Measurements from ENCODE around the gene WDR73. TPM values are rescaled to one million over a fixed set of nuclear protein-coding genes. Genes with fewer than 3 reads are reported as not detected.
"Not testable (repeated sequence)": the region's sequence is repeated elsewhere in the genome, so short reads cannot be mapped to it uniquely, and the experiment has no call there.

WDR73 gene
- total and polyA plus RNA-seq, 2 donors (not counting 1 experiment from before 2014, with no cell fraction given), result 16.8 to 38.3 TPM

DNA sequence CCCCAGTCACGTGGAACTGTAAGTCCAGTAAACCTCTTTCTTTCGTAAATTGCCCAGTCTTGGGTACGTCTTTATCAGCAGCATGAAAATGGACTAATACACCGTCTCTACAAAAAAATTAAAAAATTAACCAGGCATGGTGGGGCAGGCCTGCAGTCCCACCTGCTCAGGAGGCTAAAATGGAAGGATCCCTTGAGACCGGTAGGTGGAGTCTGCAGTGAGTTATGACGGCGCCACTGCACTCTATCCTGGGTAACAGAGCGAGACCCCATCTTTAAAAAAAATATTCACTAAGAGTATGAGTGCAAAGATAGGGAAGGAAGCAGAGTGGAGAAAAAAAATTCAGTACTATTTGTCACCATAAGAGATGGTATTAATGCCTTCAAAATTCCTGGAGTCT, 36.3 kb upstream of the WDR73 start:
- H3K4me1 ChIP-seq (ENCODE audit: control insufficient read depth, extremely low read depth, insufficient read depth, low read length), result peaks cover 2% of the 10 kb centered on the region
- no peak for TF ChIP-seq EZH2 (IDR thresholded peaks at IDR 0.05; ENCODE audit: low read length, missing control alignments)
- DNase-seq (ENCODE audit: low read depth in 2 of 2), result no peak
- no peaks in the 10 kb centered on the region for H4K20me1 ChIP-seq (ENCODE audit: control insufficient read depth, extremely low read depth, insufficient read depth, low read length)
- no peak overlapping the region for H3K9ac ChIP-seq (ENCODE audit: insufficient read depth, low read length)
- no peaks in the 10 kb centered on the region for H3K27me3 ChIP-seq (ENCODE audit: control insufficient read depth, insufficient read depth, low read length)
- no peaks in the 10 kb centered on the region for H3K9me3 ChIP-seq (ENCODE audit: control insufficient read depth, insufficient read depth, low read depth, low read length)
- H3K36me3 ChIP-seq (ENCODE audit: control insufficient read depth, insufficient read depth, low read length), result peaks cover 6% of the 10 kb centered on the region
- H3K79me2 ChIP-seq (ENCODE audit: control insufficient read depth, insufficient read depth, low read length), result peaks cover 27% of the 10 kb centered on the region
- no peak overlapping the region for H3K4me3 ChIP-seq (replicated peaks in 1 of 4; ENCODE audit: control extremely low read depth in 1 of 4, insufficient read depth in 1 of 4, low read depth in 3 of 4, low read length in 4 of 4)
- no peak overlapping the region for H3K27ac ChIP-seq (ENCODE audit: insufficient read depth, low read length)
- no peak overlapping the region for H2AFZ ChIP-seq (ENCODE audit: low read length)
- H3K4me2 ChIP-seq (ENCODE audit: extremely low read depth, insufficient read depth, low read length), result no peak overlapping the region

DNA sequence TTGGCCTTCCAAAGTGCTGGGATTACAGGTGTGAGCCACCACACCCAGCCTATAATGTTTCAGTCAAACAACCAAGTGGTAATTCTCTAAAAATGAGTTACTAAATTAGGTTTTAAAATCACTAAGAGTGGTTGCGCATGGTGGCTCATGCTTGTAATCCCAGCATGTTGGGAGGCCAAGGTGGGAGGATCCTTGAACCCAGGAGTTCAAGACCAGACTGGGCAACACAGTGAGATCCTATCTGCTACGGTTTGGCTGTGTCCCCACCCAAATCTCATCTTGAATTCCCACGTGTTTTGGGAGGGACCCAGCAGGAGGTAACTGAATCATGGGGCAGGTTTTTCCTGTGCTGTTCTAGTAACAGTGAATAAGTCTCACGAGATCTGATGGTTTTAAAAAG, 35.8 kb upstream of the WDR73 start:
- DNase-seq (ENCODE audit: low read depth in 2 of 2), result no peak
- H3K36me3 ChIP-seq (ENCODE audit: control insufficient read depth, insufficient read depth, low read length), result peaks cover 6% of the 10 kb centered on the region
- no peak for TF ChIP-seq EZH2 (IDR thresholded peaks at IDR 0.05; ENCODE audit: low read length, missing control alignments)
- no peak overlapping the region for H3K27ac ChIP-seq (ENCODE audit: insufficient read depth, low read length)
- H2AFZ ChIP-seq (ENCODE audit: low read length), result no peak overlapping the region
- no peak overlapping the region for H3K4me3 ChIP-seq (replicated peaks in 1 of 4; ENCODE audit: control extremely low read depth in 1 of 4, insufficient read depth in 1 of 4, low read depth in 3 of 4, low read length in 4 of 4)
- H3K9me3 ChIP-seq (ENCODE audit: control insufficient read depth, insufficient read depth, low read depth, low read length), result no peaks in the 10 kb centered on the region
- peaks cover 24% of the 10 kb centered on the region for H3K79me2 ChIP-seq (ENCODE audit: control insufficient read depth, insufficient read depth, low read length)
- H3K27me3 ChIP-seq (ENCODE audit: control insufficient read depth, insufficient read depth, low read length), result no peaks in the 10 kb centered on the region
- peaks cover 2% of the 10 kb centered on the region for H3K4me1 ChIP-seq (ENCODE audit: control insufficient read depth, extremely low read depth, insufficient read depth, low read length)
- H3K9ac ChIP-seq (ENCODE audit: insufficient read depth, low read length), result no peak overlapping the region
- H3K4me2 ChIP-seq (ENCODE audit: extremely low read depth, insufficient read depth, low read length), result no peak overlapping the region
- H4K20me1 ChIP-seq (ENCODE audit: control insufficient read depth, extremely low read depth, insufficient read depth, low read length), result no peaks in the 10 kb centered on the region

DNA sequence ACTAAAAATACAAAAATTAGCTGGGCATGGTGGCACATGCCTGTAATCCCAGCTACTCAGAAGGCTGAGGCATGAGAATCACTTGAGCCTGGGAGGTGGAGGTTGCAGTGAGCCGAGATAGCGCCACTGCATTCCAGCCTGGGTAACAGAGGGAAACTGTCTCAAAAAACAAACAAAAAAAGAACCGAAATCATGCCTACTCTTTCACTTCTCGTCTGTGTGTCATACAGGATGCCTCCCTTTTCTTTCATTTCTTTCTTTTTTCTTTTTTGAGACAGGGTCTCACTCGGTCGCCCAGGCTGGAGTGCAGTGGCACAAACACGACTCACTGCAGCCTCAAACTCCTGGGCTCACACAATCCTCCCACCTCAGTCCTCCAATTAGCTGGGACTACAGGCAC, 32.4 kb upstream of the WDR73 start:
- H3K79me2 ChIP-seq (ENCODE audit: control insufficient read depth, insufficient read depth, low read length); H4K20me1 ChIP-seq (ENCODE audit: control insufficient read depth, extremely low read depth, insufficient read depth, low read length); H3K27ac ChIP-seq (ENCODE audit: insufficient read depth, low read length); H3K27me3 ChIP-seq (ENCODE audit: control insufficient read depth, insufficient read depth, low read length); H3K9me3 ChIP-seq (ENCODE audit: control insufficient read depth, insufficient read depth, low read depth, low read length); H3K9ac ChIP-seq (ENCODE audit: insufficient read depth, low read length); DNase-seq (ENCODE audit: low read depth in 2 of 2); H3K4me3 ChIP-seq (replicated peaks in 1 of 4; ENCODE audit: control extremely low read depth in 1 of 4, insufficient read depth in 1 of 4, low read depth in 3 of 4, low read length in 4 of 4); H3K36me3 ChIP-seq (ENCODE audit: control insufficient read depth, insufficient read depth, low read length); H3K4me2 ChIP-seq (ENCODE audit: extremely low read depth, insufficient read depth, low read length); H3K4me1 ChIP-seq (ENCODE audit: control insufficient read depth, extremely low read depth, insufficient read depth, low read length); H2AFZ ChIP-seq (ENCODE audit: low read length): not testable (repeated sequence)

DNA sequence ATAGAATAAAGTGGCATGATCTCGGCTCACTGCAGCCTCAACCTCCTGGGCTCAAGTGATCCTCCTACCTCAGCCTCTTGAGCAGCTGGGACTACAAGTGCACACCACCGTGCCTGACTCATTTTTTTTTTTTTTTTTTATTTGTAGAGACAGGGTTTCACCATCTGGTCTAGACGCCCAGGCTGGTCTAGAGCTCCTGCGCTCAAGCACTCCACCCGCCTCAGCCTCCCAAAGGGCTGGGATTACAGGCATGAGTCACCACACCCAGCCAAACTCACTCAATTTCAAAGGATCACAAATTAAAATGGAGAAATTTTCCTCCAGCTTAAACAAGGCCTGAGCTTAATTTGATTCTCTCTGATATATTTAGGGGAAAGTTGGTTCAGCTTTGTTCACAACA, 31.2 kb upstream of the WDR73 start:
- peak; percentile 87 to 90 for DNase-seq (ENCODE audit: low read depth in 2 of 2)
- peaks cover 7% of the 10 kb centered on the region for H3K36me3 ChIP-seq (ENCODE audit: control insufficient read depth, insufficient read depth, low read length)
- H3K27ac ChIP-seq (ENCODE audit: insufficient read depth, low read length), result no peak overlapping the region
- no peaks in the 10 kb centered on the region for H4K20me1 ChIP-seq (ENCODE audit: control insufficient read depth, extremely low read depth, insufficient read depth, low read length)
- H3K4me3 ChIP-seq (replicated peaks in 1 of 4; ENCODE audit: control extremely low read depth in 1 of 4, insufficient read depth in 1 of 4, low read depth in 3 of 4, low read length in 4 of 4), result no peak overlapping the region
- H3K27me3 ChIP-seq (ENCODE audit: control insufficient read depth, insufficient read depth, low read length), result no peaks in the 10 kb centered on the region
- H3K9ac ChIP-seq (ENCODE audit: insufficient read depth, low read length), result no peak overlapping the region
- no peaks in the 10 kb centered on the region for H3K79me2 ChIP-seq (ENCODE audit: control insufficient read depth, insufficient read depth, low read length)
- H3K9me3 ChIP-seq (ENCODE audit: control insufficient read depth, insufficient read depth, low read depth, low read length), result no peaks in the 10 kb centered on the region
- peaks cover 2% of the 10 kb centered on the region for H3K4me1 ChIP-seq (ENCODE audit: control insufficient read depth, extremely low read depth, insufficient read depth, low read length)
- TF ChIP-seq EZH2 (IDR thresholded peaks at IDR 0.05; ENCODE audit: low read length, missing control alignments), result no peak
- TF ChIP-seq, protein P1, sequence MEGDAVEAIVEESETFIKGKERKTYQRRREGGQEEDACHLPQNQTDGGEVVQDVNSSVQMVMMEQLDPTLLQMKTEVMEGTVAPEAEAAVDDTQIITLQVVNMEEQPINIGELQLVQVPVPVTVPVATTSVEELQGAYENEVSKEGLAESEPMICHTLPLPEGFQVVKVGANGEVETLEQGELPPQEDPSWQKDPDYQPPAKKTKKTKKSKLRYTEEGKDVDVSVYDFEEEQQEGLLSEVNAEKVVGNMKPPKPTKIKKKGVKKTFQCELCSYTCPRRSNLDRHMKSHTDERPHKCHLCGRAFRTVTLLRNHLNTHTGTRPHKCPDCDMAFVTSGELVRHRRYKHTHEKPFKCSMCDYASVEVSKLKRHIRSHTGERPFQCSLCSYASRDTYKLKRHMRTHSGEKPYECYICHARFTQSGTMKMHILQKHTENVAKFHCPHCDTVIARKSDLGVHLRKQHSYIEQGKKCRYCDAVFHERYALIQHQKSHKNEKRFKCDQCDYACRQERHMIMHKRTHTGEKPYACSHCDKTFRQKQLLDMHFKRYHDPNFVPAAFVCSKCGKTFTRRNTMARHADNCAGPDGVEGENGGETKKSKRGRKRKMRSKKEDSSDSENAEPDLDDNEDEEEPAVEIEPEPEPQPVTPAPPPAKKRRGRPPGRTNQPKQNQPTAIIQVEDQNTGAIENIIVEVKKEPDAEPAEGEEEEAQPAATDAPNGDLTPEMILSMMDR (conservative IDR thresholded peaks at IDR 0.05 in 1 of 2, IDR thresholded peaks at IDR 0.05 in 1 of 2; ENCODE audit: low read depth in 1 of 2, low read length in 2 of 2), result no peak
- no peak overlapping the region for H2AFZ ChIP-seq (ENCODE audit: low read length)
- H3K4me2 ChIP-seq (ENCODE audit: extremely low read depth, insufficient read depth, low read length), result no peak overlapping the region
